GM12891 (cell line): ENCODE measurements around the gene CISH.

Experiments
- DNase-seq: peaks from one replicate; pipeline ENCODE4 v3.0.0; 2011; ENCODE audit warnings: low spot score; ENCODE audit not compliant: insufficient read length
- FAIRE-seq: peaks from 2 replicates; lab custom pipeline; 2011; peaks lifted over from hg19 to GRCh38; lab: Jason Lieb, UNC
- PAX5 ChIP-seq: IDR thresholded peaks from 2 replicates; pipeline ENCODE4 v1.6.1; 2011; ENCODE audit warnings: low read length, moderate library complexity, mild to moderate bottlenecking; ENCODE audit not compliant: insufficient read depth, severe bottlenecking
- POLR2A ChIP-seq: IDR thresholded peaks from 2 replicates; pipeline ENCODE4 v1.6.1; 2011; ENCODE audit warnings: low read depth, low read length, control low read depth
- POLR2AphosphoS5 ChIP-seq: IDR thresholded peaks from 2 replicates; pipeline ENCODE4 v1.6.1; 2011; ENCODE audit warnings: low read depth, low read length, control low read depth
- POU2F2 ChIP-seq: IDR thresholded peaks from 2 replicates; pipeline ENCODE4 v1.6.1; 2011; ENCODE audit warnings: low read depth, mild to moderate bottlenecking, control low read depth, low read length, moderate library complexity
- SPI1 ChIP-seq: IDR thresholded peaks from 2 replicates; pipeline ENCODE4 v1.6.1; 2011; ENCODE audit warnings: low read depth, low read length, control low read depth
- TAF1 ChIP-seq: IDR thresholded peaks from 2 replicates; pipeline ENCODE4 v1.6.1; 2011; ENCODE audit warnings: low read depth, low read length, control low read depth

Gene CISH

GRCh38 chr3:50609763-50610085 lies 1.9 kb downstream of the CISH start:
- no peak for TF ChIP-seq PAX5
- DNase-seq (no peak), FAIRE-seq (no peak)

GRCh38 chr3:50609071-50609762 lies 2.4 kb downstream of the CISH start:
- FAIRE-seq: no peak
- no peak for DNase-seq
- TF ChIP-seq POLR2AphosphoS5 (no peak), POLR2A (no peak), SPI1 (no peak)

- no peak for TF ChIP-seq POU2F2
- no peak for TF ChIP-seq POLR2A
- no peak for TF ChIP-seq SPI1
- no peak for TF ChIP-seq PAX5
- no peak for TF ChIP-seq POLR2AphosphoS5
- TF ChIP-seq TAF1: no peak
Observed at GRCh38 chr3:50608278-50608677, 3.3 kb downstream of the CISH start.

GRCh38 chr3:50607271-50608091 lies 4.1 kb downstream of the CISH start:
- TF ChIP-seq SPI1 (no peak), PAX5 (no peak), TAF1 (no peak), POU2F2 (no peak), POLR2A (no peak), POLR2AphosphoS5 (no peak)
- FAIRE-seq (no peak), DNase-seq (no peak)

More at GRCh38 chr3:50608278-50608677, 3.3 kb downstream of the CISH start:
- DNase-seq (no peak), FAIRE-seq (no peak)

- TF ChIP-seq PAX5 (no peak), SPI1 (no peak), POU2F2 (no peak), POLR2A (no peak), POLR2AphosphoS5 (no peak), TAF1 (no peak)
- FAIRE-seq (no peak), DNase-seq (no peak)
Observed at GRCh38 chr3:50606596-50606995, 5.0 kb downstream of the CISH start.

- FAIRE-seq (no peak), DNase-seq (no peak)
- no peak for TF ChIP-seq POU2F2
- no peak for TF ChIP-seq POLR2A
- TF ChIP-seq SPI1: no peak
- no peak for TF ChIP-seq POLR2AphosphoS5
- no peak for TF ChIP-seq TAF1
- TF ChIP-seq PAX5: no peak
Observed at GRCh38 chr3:50605901-50606326, 5.7 kb downstream of the CISH start.

GRCh38 chr3:50604628-50605588 lies 6.7 kb downstream of the CISH start:
- TF ChIP-seq PAX5 (no peak), TAF1 (no peak), POLR2AphosphoS5 (no peak), SPI1 (peak; percentile 41)
- FAIRE-seq (no peak), DNase-seq (no peak)

GRCh38 chr3:50604110-50604621 lies 7.4 kb downstream of the CISH start:
- no peak for TF ChIP-seq PAX5
- no peak for FAIRE-seq

GRCh38 chr3:50603261-50604109 lies 8.1 kb downstream of the CISH start:
- DNase-seq (no peak), FAIRE-seq (no peak)
- TF ChIP-seq SPI1: no peak
- TF ChIP-seq POLR2A: no peak
- TF ChIP-seq TAF1: no peak
- TF ChIP-seq POU2F2: no peak
- TF ChIP-seq POLR2AphosphoS5: no peak
- TF ChIP-seq PAX5: no peak

More at GRCh38 chr3:50604110-50604621, 7.4 kb downstream of the CISH start:
- no peak for DNase-seq
